NCI-H187 (cell line): ENCODE measurements around the gene VPS13D.

ENCODE experiments used
- DNase-seq, 2 experiments: peaks; one replicate each; lab custom pipeline; 2025; lab: John Stamatoyannopoulos, UW

VPS13D gene

GRCh38 chr1:12488666-12489354, 259.0 kb downstream of the VPS13D start:
- DNase-seq = no peak

GRCh38 chr1:12490532-12491142, 260.8 kb downstream of the VPS13D start:
- DNase-seq = no peak

- DNase-seq = no peak
These were observed 261.8 kb downstream of the VPS13D start for GRCh38 chr1:12491656-12492055.

- no peak for DNase-seq
These were observed 265.9 kb downstream of the VPS13D start for GRCh38 chr1:12495725-12496124.

- DNase-seq = no peak
These were observed 266.5 kb downstream of the VPS13D start for GRCh38 chr1:12496154-12496961.

- DNase-seq = no peak
These were observed 269.9 kb downstream of the VPS13D start for GRCh38 chr1:12499539-12500240.

GRCh38 chr1:12501661-12502060, 271.8 kb downstream of the VPS13D start:
- no peak for DNase-seq

GRCh38 chr1:12502336-12503109, 272.7 kb downstream of the VPS13D start:
- DNase-seq = no peak

- DNase-seq = no peak
These were observed 273.9 kb downstream of the VPS13D start for GRCh38 chr1:12503709-12504108.

- no peak for DNase-seq
These were observed 274.8 kb downstream of the VPS13D start for GRCh38 chr1:12504601-12505000.

- DNase-seq = no peak
These were observed 275.4 kb downstream of the VPS13D start for GRCh38 chr1:12505231-12505630.

- DNase-seq = no peak
These were observed 275.9 kb downstream of the VPS13D start for GRCh38 chr1:12505639-12506280.

GRCh38 chr1:12506281-12507280, 276.8 kb downstream of the VPS13D start:
- DNase-seq = no peak

- DNase-seq = no peak
These were observed 277.8 kb downstream of the VPS13D start for GRCh38 chr1:12507631-12508030.

GRCh38 chr1:12508849-12509248, 279.0 kb downstream of the VPS13D start:
- no peak for DNase-seq

- no peak for DNase-seq
These were observed 281.3 kb downstream of the VPS13D start for GRCh38 chr1:12511128-12511484.

- DNase-seq = no peak
These were observed 282.0 kb downstream of the VPS13D start for GRCh38 chr1:12511516-12512468.

GRCh38 chr1:12513181-12513580, 283.4 kb downstream of the VPS13D start:
- DNase-seq = no peak

GRCh38 chr1:12514590-12514989, 284.8 kb downstream of the VPS13D start:
- DNase-seq = no peak
